H1 (cell line): Measurements from ENCODE around the gene CDKN2A. TPM values are rescaled to one million over a fixed set of nuclear protein-coding genes. Genes with fewer than 3 reads are reported as not detected.

Source experiments
- CTCF ChIA-PET: fragments of 300-600 bp; sonication (Branson Sonifier 250); formaldehyde crosslinking; loops from one replicate; lab custom pipeline; 2021; ENCODE audit not compliant: partially characterized antibody; lab: Charles Lee
- POLR2A ChIA-PET: fragments of 300-600 bp; sonication (Branson Sonifier 250); formaldehyde crosslinking; loops from one replicate; lab custom pipeline; 2021; ENCODE audit warnings: inconsistent platforms; ENCODE audit not compliant: partially characterized antibody; lab: Charles Lee
- DNase-seq, 2 experiments: peaks; one replicate each; pipeline versions ENCODE4 v3.0.0 to v3.0.0-alpha.2; 2010 to 2022; ENCODE audit warnings: low spot score in 2 of 2, low read depth in 1 of 2, mixed read lengths in 1 of 2
- FAIRE-seq: peaks from 2 replicates; lab custom pipeline; 2011; peaks lifted over from hg19 to GRCh38; lab: Jason Lieb, UNC
- H2AFZ ChIP-seq: 2 replicates; pipeline ENCODE4 v1.8.1; 2012; ENCODE audit warnings: low read length, inconsistent platforms
- H2AK5ac ChIP-seq: 2 replicates; pipeline ENCODE4 v1.6.1; 2013; ENCODE audit warnings: low read depth, low read length
- H2BK120ac ChIP-seq: replicated peaks from 2 replicates; pipeline ENCODE3; 2013; ENCODE audit warnings: low read depth, low read length, inconsistent platforms
- H2BK12ac ChIP-seq: 2 replicates; pipeline ENCODE4 v1.6.1; 2013; ENCODE audit warnings: low read depth, low read length
- H2BK15ac ChIP-seq: 2 replicates; pipeline ENCODE4 v1.6.1; 2013; ENCODE audit warnings: low read length
- H2BK20ac ChIP-seq: 2 replicates; pipeline ENCODE4 v1.6.1; 2013; ENCODE audit warnings: low read length
- H2BK5ac ChIP-seq: 2 replicates; pipeline ENCODE4 v1.6.1; 2013; ENCODE audit warnings: low read depth, low read length
- H3K14ac ChIP-seq: 2 replicates; pipeline ENCODE4 v1.6.1; 2013; ENCODE audit warnings: inconsistent platforms; ENCODE audit not compliant: insufficient read length
- H3K18ac ChIP-seq: 2 replicates; pipeline ENCODE4 v1.6.1; 2013; ENCODE audit warnings: low read length; ENCODE audit errors: extremely low read depth
- H3K23ac ChIP-seq: 2 replicates; pipeline ENCODE4 v1.6.1; 2013; ENCODE audit warnings: inconsistent platforms; ENCODE audit not compliant: insufficient read length
- H3K23me2 ChIP-seq: 2 replicates; pipeline ENCODE4 v1.6.1; 2013; ENCODE audit warnings: low read depth, low read length
- H3K27ac ChIP-seq: 2 replicates; pipeline ENCODE4 v1.6.1; 2011; ENCODE audit warnings: low read depth, low read length, inconsistent platforms
- H3K27me3 ChIP-seq, 4 experiments: replicated peaks in 1 of 4; 1 replicate in 1 of 4; 2 replicates in 3 of 4; pipeline versions ENCODE4 v1.6.1 to v1.8.1; 2011 to 2013; ENCODE audit warnings: low read length in 3 of 4, mild to moderate bottlenecking in 3 of 4, inconsistent platforms in 2 of 4, mixed read lengths in 2 of 4, moderate library complexity in 1 of 4; ENCODE audit not compliant: control insufficient read depth in 3 of 4, insufficient read depth in 3 of 4; ENCODE audit errors: extremely low read depth in 1 of 4
- H3K36me3 ChIP-seq, 4 experiments: 2 replicates each; pipeline versions ENCODE4 v1.6.1 to v1.8.1; 2011 to 2013; ENCODE audit warnings: mild to moderate bottlenecking in 4 of 4, low read length in 3 of 4, moderate library complexity in 2 of 4, control low read depth in 1 of 4, inconsistent platforms in 1 of 4; ENCODE audit not compliant: insufficient read depth in 4 of 4, control insufficient read depth in 2 of 4
- H3K4ac ChIP-seq: replicated peaks from 2 replicates; pipeline ENCODE3; 2013; ENCODE audit warnings: low read length, low read depth, mixed read lengths, inconsistent platforms; ENCODE audit not compliant: insufficient read length
- H3K4me1 ChIP-seq, 4 experiments: replicated peaks in 1 of 4; 1 replicate in 1 of 4; 2 replicates in 3 of 4; pipeline versions ENCODE4 v1.6.1 to v1.8.1; 2011 to 2013; ENCODE audit warnings: low read length in 3 of 4, inconsistent platforms in 2 of 4, mixed read lengths in 1 of 4; ENCODE audit not compliant: insufficient read depth in 4 of 4, control insufficient read depth in 3 of 4
- H3K4me2 ChIP-seq, 2 experiments: 2 replicates each; pipeline versions ENCODE4 v1.6.1 to v1.8.1; 2011 to 2013; ENCODE audit warnings: low read depth in 2 of 2, low read length in 2 of 2, control low read depth in 1 of 2, inconsistent platforms in 1 of 2, mild to moderate bottlenecking in 1 of 2; ENCODE audit not compliant: insufficient read depth in 1 of 2
- H3K4me3 ChIP-seq, 4 experiments: fragments of 200-600, 300-600 bp in 1 of 4; sonication (generic), shearing (Covaris generic), sonication (Bioruptor Twin) in 1 of 4; 2 replicates each; pipeline versions ENCODE4 v1.5.1 to v1.8.1; 2011 to 2016; ENCODE audit warnings: low read length in 4 of 4, low read depth in 3 of 4, control low read depth in 2 of 4, inconsistent platforms in 2 of 4, mild to moderate bottlenecking in 2 of 4, mixed read lengths in 1 of 4, moderate library complexity in 1 of 4; ENCODE audit not compliant: insufficient read depth in 2 of 4; ENCODE audit errors: extremely low read depth in 1 of 4
- H3K56ac ChIP-seq: replicated peaks from 2 replicates; pipeline ENCODE3; 2013; ENCODE audit warnings: low read depth, mild to moderate bottlenecking, mixed read lengths, low read length, inconsistent platforms; ENCODE audit not compliant: insufficient read length
- H3K79me1 ChIP-seq: 2 replicates; pipeline ENCODE4 v1.6.1; 2013; ENCODE audit warnings: low read depth, low read length, control low read depth
- H3K79me2 ChIP-seq, 2 experiments: 2 replicates each; pipeline versions ENCODE4 v1.6.1 to v1.8.1; 2012 to 2013; ENCODE audit warnings: low read length in 2 of 2, mild to moderate bottlenecking in 2 of 2, inconsistent platforms in 1 of 2; ENCODE audit not compliant: insufficient read depth in 2 of 2, control insufficient read depth in 1 of 2
- H3K9ac ChIP-seq, 4 experiments: replicated peaks in 1 of 4; 1 replicate in 1 of 4; 2 replicates in 3 of 4; pipeline versions ENCODE4 v1.6.1 to v1.8.1; 2011 to 2013; ENCODE audit warnings: low read depth in 3 of 4, low read length in 3 of 4, control low read depth in 2 of 4, mild to moderate bottlenecking in 2 of 4, moderate library complexity in 2 of 4, inconsistent platforms in 1 of 4; ENCODE audit errors: extremely low read depth in 1 of 4
- H3K9me3 ChIP-seq, 2 experiments: 2 replicates each; pipeline versions ENCODE4 v1.6.1 to v1.8.1; 2012 to 2013; ENCODE audit warnings: mild to moderate bottlenecking in 2 of 2, moderate library complexity in 2 of 2, control low read depth in 1 of 2, inconsistent platforms in 1 of 2, low read depth in 1 of 2, low read length in 1 of 2, mixed read lengths in 1 of 2; ENCODE audit not compliant: insufficient read depth in 2 of 2
- H4K20me1 ChIP-seq, 2 experiments: replicated peaks in 1 of 2; 2 replicates each; pipeline versions ENCODE3 to v1.8.1; 2011 to 2013; ENCODE audit warnings: inconsistent platforms in 2 of 2, low read length in 2 of 2, mild to moderate bottlenecking in 1 of 2; ENCODE audit not compliant: insufficient read depth in 2 of 2, control insufficient read depth in 1 of 2
- H4K5ac ChIP-seq: 2 replicates; pipeline ENCODE4 v1.6.1; 2013; ENCODE audit warnings: low read length, low read depth, mixed read lengths, inconsistent platforms; ENCODE audit not compliant: insufficient read length
- H4K8ac ChIP-seq: 2 replicates; pipeline ENCODE4 v1.8.0; 2013; ENCODE audit warnings: mild to moderate bottlenecking, moderate library complexity, low read length, inconsistent platforms; ENCODE audit not compliant: insufficient read depth; ENCODE audit errors: extremely low read depth
- H4K91ac ChIP-seq: replicated peaks from 2 replicates; pipeline ENCODE3; 2013; ENCODE audit warnings: low read length, mixed read lengths, inconsistent platforms; ENCODE audit not compliant: insufficient read length
- ATF2 ChIP-seq: IDR thresholded peaks from 2 replicates; pipeline ENCODE4 v1.6.1; 2012; ENCODE audit warnings: low read length, inconsistent platforms
- CBX8 ChIP-seq: fragments of 300-800, 300-1000 bp; sonication (generic); IDR thresholded peaks from 2 replicates; pipeline ENCODE4 v1.7.1; 2016; ENCODE audit warnings: low read depth, low read length, borderline replicate concordance
- EZH2 ChIP-seq: fragments of 200-600 bp; sonication (generic); IDR thresholded peaks from 2 replicates; pipeline ENCODE4 v1.7.1; 2012; ENCODE audit warnings: low read depth, mild to moderate bottlenecking, moderate library complexity, low read length, inconsistent platforms; ENCODE audit not compliant: severe bottlenecking
- GABPA ChIP-seq: IDR thresholded peaks from 2 replicates; pipeline ENCODE4 v1.6.1; 2011; ENCODE audit warnings: mild to moderate bottlenecking, low read length, moderate library complexity, borderline replicate concordance; ENCODE audit not compliant: insufficient read depth
- HDAC2 ChIP-seq, 2 experiments: fragments of 300-600 bp in 1 of 2; sonication (generic) in 1 of 2; IDR thresholded peaks; 2 replicates each; pipeline ENCODE4 v1.6.1; 2011 to 2012; ENCODE audit warnings: low read depth in 2 of 2, low read length in 2 of 2, mild to moderate bottlenecking in 2 of 2, moderate library complexity in 2 of 2, borderline replicate concordance in 1 of 2, inconsistent platforms in 1 of 2
- TAF1 ChIP-seq: IDR thresholded peaks from 2 replicates; pipeline ENCODE4 v1.6.1; 2011; ENCODE audit warnings: mild to moderate bottlenecking, low read depth, low read length
- TAF7 ChIP-seq: optimal IDR thresholded peaks from 2 replicates; pipeline ENCODE3; 2011; ENCODE audit warnings: low read depth, mild to moderate bottlenecking, inconsistent platforms, low read length, moderate library complexity, borderline replicate concordance
- USF2 ChIP-seq: IDR thresholded peaks from 2 replicates; pipeline ENCODE4 v1.6.1; 2011; ENCODE audit warnings: low read length, improper control_type of control experiment
- WGBS, 2 experiments: shearing (Covaris generic) in 1 of 2; methylation state at CpG; one replicate each; pipeline versions ENCODE4 v1.1.6 to v1.1.7; 2013 to 2015; ENCODE audit warnings: low lambda C conversion rate in 2 of 2, mixed read lengths in 2 of 2, inconsistent platforms in 1 of 2, low coverage in 1 of 2, missing lambda C conversion rate in 1 of 2; ENCODE audit not compliant: insufficient replicate concordance in 2 of 2, insufficient coverage in 1 of 2, insufficient read length in 1 of 2; ENCODE audit errors: extremely low coverage in 1 of 2, missing lambda C conversion rate in 1 of 2; 5-methylcytosine and 5-hydroxymethylcytosine counted together
- polyA plus RNA-seq, 7 experiments: library from polyadenylated mRNA; depleted of rRNA in 3 of 7; stranded (reverse) in 5 of 7; unstranded in 2 of 7; fragments of >200 nt in 5 of 7; fragments of 200-250 nt in 2 of 7; gene quantifications; 1 replicate in 5 of 7; 2 replicates in 1 of 7; 4 replicates in 1 of 7; pipeline versions ENCODE4 v1.2.1 to v1.2.3, GENCODE V29; 2011 to 2013; ENCODE audit warnings: missing spikeins in 2 of 7, mixed read lengths in 2 of 7
- total RNA-seq: library from RNA; stranded (reverse); fragmentation: NEBNext Ultra II Directional; extraction: Animal tissue kit (Norgen Biotek cat#: 25700); gene quantifications from 2 replicates; pipeline ENCODE4 v1.2.1, GENCODE V29; 2021

The CDKN2A gene
- total and polyA plus RNA-seq, 2 of the 8 experiments (the other 6 are each of a cell fraction or from before 2014, with no cell fraction given): 0.51 to 0.73 TPM

- Histone ChIP-seq H3K4ac (no peak overlapping the region), H3K27me3 (peaks cover 12 to 51% (median 26%) of the 10 kb centered on the region in 4 experiments), H3K79me2 (no peaks in the 10 kb centered on the region), H2AFZ (no peak overlapping the region), H3K79me1 (no peaks in the 10 kb centered on the region), H2BK20ac (no peak overlapping the region), H4K20me1 (no peaks in the 10 kb centered on the region), H4K5ac (no peak overlapping the region), H3K18ac (no peak overlapping the region), H2BK15ac (no peak overlapping the region), H2AK5ac (no peak overlapping the region), H3K14ac (no peak overlapping the region), H3K36me3 (no peaks in the 10 kb centered on the region), H3K56ac (no peak overlapping the region), H3K4me2 (no peak overlapping the region), H4K8ac (no peak overlapping the region), H2BK120ac (no peak overlapping the region), H2BK12ac (no peak overlapping the region), H3K9ac (no peak overlapping the region), H3K23ac (no peak overlapping the region), H4K91ac (no peak overlapping the region), H3K4me1 (no peaks in the 10 kb centered on the region), H3K4me3 (no peak overlapping the region), H2BK5ac (no peak overlapping the region), H3K9me3 (no peaks in the 10 kb centered on the region), H3K23me2 (no peaks in the 10 kb centered on the region), H3K27ac (no peak overlapping the region)
- no peak for FAIRE-seq
- POLR2A ChIA-PET: interaction anchor here (0.6 kb wide), 1 partner anchor 12 kb away, joined by 3 read pairs; no protein-coding TSS in a partner anchor
- 88% methylated on average over 1 of the region's 1 CpG; no CpG with 5 or more reads in 1 of the 2 experiments for WGBS, 2 experiments
- CTCF ChIA-PET: interaction anchor here (1.0 to 2.4 kb wide), 6 partner anchors 8 to 137 kb away, joined by 3 to 14 read pairs (median 4); partner anchors contain the start of gene CDKN2B
- DNase-seq: no peak
- TF ChIP-seq CBX8 (no peak), EZH2 (no peak), TAF1 (no peak), USF2 (no peak), ATF2 (no peak), GABPA (no peak), TAF7 (no peak), HDAC2 (IDR thresholded peaks at IDR 0.05; ENCODE audit: borderline replicate concordance in 1 of 2, low read depth in 2 of 2, low read length in 2 of 2) (no peak)
Observed at GRCh38 chr9:21982861-21983560, 11.2 kb downstream of the CDKN2A start.
